Measurements from ENCODE around the gene HIP1. TPM values are rescaled to one million over a fixed set of nuclear protein-coding genes. Genes with fewer than 3 reads are reported as not detected.

HIP1 gene
- total RNA-seq, 1 donor from 2014 or later, result 65.5 TPM

DNA sequence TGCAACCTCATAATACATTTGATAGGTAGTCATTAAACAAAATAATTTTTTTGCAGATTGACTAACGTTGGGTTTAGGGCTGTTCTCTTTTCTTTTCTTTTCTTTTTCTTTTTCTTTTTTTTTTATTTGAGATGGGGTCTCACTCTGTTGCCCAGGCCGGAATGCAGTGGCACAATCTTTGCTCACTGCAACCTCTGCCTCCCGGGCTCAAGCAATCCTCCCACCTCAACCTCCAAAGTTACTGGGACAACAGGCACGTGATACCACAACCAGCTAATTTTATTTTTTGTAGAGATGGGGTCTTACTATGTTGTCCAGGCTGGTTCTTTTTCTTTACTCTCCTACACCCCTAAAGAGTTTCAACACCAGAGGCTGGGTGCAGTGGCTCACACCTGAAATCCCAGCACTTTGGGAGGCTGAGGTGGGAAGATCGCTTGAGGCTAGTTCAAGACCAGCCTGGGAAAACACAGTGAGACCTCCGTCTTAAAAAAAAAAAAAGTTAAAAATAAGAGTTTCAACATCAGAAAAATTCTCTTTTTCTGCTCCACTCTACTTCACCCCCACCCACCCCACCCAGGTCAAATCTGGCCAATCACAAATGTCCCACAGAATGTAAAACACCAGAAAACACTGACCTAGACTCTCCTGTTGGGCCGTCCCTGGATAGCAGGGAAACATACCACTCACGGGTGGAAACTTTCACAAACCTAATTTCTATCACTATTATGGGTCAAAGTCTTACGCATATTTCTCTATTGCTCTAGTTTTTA lies 3.0 kb downstream of the HIP1 start:
- DNase-seq, result no peak
- Mint-ChIP-seq H3K4me1 (ENCODE audit: low read depth, unreplicated experiment) (peaks cover 12% of the 10 kb centered on the region), H3K36me3 (ENCODE audit: unreplicated experiment) (no peaks in the 10 kb centered on the region), H3K9me3 (ENCODE audit: unreplicated experiment) (peaks cover 4% of the 10 kb centered on the region), H3K27me3 (ENCODE audit: unreplicated experiment) (peaks cover 5% of the 10 kb centered on the region), H3K27ac (ENCODE audit: unreplicated experiment) (no peak overlapping the region), H3K4me3 (ENCODE audit: unreplicated experiment) (no peak overlapping the region)
- TF ChIP-seq, protein P1, sequence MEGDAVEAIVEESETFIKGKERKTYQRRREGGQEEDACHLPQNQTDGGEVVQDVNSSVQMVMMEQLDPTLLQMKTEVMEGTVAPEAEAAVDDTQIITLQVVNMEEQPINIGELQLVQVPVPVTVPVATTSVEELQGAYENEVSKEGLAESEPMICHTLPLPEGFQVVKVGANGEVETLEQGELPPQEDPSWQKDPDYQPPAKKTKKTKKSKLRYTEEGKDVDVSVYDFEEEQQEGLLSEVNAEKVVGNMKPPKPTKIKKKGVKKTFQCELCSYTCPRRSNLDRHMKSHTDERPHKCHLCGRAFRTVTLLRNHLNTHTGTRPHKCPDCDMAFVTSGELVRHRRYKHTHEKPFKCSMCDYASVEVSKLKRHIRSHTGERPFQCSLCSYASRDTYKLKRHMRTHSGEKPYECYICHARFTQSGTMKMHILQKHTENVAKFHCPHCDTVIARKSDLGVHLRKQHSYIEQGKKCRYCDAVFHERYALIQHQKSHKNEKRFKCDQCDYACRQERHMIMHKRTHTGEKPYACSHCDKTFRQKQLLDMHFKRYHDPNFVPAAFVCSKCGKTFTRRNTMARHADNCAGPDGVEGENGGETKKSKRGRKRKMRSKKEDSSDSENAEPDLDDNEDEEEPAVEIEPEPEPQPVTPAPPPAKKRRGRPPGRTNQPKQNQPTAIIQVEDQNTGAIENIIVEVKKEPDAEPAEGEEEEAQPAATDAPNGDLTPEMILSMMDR (IDR thresholded peaks at IDR 0.05; ENCODE audit: partially characterized antibody, unreplicated experiment), result no peak

DNA sequence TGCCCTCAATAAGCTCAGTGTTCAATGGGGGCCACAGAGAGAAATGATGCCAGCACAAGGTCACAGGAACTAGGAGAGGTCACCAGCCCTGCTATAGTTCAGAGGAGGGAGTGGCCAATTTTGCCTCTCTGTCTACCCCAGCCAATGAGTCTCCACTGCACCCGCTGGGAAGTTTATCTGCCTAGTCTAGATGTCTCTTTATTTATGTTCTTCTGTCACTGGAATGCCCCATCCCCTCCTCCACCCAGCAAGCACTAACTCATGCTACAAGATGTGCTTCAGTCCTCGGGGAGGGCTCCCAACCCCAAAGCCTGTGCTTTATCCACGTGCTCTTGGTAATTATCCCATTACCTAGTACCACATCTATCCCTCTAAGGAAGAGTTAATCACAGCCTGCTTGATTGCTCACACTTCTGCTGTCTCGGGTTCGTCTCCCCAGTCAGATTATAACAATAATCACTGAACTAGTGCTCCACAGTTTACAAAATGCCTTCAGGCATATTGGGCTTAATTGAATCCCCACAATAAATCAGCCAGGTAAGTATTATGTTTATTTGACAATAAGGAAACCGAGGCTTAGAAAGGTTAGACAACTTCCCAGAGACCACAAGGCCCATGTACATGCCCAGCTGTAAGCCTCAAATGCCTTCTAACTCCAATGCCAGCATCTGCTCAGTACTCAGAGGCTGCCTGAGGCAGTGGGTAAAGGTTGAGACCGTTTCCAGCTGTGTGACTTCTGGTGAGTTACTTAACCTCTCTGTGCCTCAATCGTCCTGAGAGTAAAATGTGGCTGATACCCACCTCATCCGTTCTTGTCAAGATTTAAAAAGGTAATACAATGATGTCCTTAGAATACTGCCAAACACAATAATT lies 3.9 kb downstream of the HIP1 start:
- Mint-ChIP-seq H3K36me3 (ENCODE audit: unreplicated experiment) (no peaks in the 10 kb centered on the region), H3K4me1 (ENCODE audit: low read depth, unreplicated experiment) (peaks cover 12% of the 10 kb centered on the region), H3K27me3 (ENCODE audit: unreplicated experiment) (peaks cover 5% of the 10 kb centered on the region), H3K27ac (ENCODE audit: unreplicated experiment) (no peak overlapping the region), H3K4me3 (ENCODE audit: unreplicated experiment) (peak overlapping the region; percentile 42), H3K9me3 (ENCODE audit: unreplicated experiment) (peaks cover 4% of the 10 kb centered on the region)
- DNase-seq, result peak; percentile 28
- TF ChIP-seq, protein P1 (IDR thresholded peaks at IDR 0.05; ENCODE audit: partially characterized antibody, unreplicated experiment), result no peak

DNA sequence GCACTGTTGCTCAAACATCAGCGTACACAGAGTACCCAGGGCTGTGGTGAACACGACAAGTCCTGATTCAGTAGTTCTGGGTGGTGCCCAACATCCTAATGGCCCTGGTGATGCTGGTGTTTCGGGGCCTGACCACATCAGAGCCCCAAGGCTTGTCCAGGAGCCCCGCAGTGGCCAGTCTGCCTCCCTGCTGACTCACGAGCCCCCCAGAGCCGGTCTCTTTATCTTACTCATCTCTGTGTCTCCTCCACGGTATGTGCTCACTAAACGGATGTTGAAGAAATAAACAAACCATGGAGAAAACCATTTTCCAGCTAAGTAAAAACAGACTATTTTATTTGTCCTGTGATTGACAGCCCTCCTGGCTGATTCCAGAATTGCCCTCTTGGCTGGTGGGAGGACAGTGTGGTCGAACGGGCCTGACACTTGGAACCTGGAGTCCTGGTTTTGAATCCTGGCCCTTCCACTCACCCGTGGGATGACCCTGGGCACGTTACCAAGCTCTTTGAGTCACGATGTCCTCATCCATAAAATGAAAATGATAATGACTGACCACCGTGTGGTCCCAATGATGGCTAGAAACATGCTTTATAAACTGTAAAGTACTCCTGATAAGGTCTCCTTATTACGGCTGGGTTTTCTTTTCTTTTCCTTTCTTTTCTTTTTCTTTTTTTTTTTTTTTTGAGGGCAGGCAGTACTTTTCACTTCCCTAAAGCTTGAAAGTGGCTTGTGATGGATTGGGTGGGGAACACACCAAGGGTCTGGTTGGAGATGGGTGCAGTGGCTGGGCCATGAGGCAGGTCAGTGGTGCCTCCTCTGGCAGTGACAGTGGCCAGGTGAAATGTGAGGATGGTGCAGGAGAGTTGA lies 5.7 kb downstream of the HIP1 start:
- H3K4me3 Mint-ChIP-seq (ENCODE audit: unreplicated experiment), result no peak overlapping the region
- TF ChIP-seq, protein P1 (IDR thresholded peaks at IDR 0.05; ENCODE audit: partially characterized antibody, unreplicated experiment), result no peak
- peaks cover 3% of the 10 kb centered on the region for H3K9me3 Mint-ChIP-seq (ENCODE audit: unreplicated experiment)
- no peak overlapping the region for H3K27ac Mint-ChIP-seq (ENCODE audit: unreplicated experiment)
- DNase-seq, result no peak
- peaks cover 7% of the 10 kb centered on the region for H3K27me3 Mint-ChIP-seq (ENCODE audit: unreplicated experiment)
- H3K36me3 Mint-ChIP-seq (ENCODE audit: unreplicated experiment), result no peaks in the 10 kb centered on the region
- H3K4me1 Mint-ChIP-seq (ENCODE audit: low read depth, unreplicated experiment), result peaks cover 12% of the 10 kb centered on the region

DNA sequence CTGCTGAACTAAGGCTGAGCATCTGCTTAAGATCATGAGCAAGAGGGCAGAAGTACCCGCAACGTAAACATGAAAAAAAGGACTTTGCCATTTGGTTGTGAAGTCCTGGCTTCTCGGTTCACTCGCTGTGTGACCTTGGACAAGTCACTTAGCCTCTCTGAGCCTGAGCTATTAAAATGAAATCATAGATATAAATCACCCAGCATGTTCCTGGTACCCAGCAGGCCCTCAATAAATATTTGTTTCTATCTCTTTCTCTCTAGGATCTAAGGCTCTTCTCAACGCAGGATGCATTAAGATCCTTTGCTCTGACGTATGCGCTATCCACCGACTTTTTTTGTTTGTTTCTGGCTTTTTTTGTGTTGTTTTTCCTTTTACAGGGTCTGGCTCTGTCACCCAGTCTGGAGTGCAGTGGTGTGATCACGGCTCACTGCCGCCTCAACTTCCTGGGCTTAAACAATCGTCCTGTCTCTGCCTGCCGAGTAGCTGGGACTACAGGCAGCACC lies 6.7 kb downstream of the HIP1 start:
- peaks cover 7% of the 10 kb centered on the region for H3K27me3 Mint-ChIP-seq (ENCODE audit: unreplicated experiment)
- no peak for DNase-seq
- no peak overlapping the region for H3K27ac Mint-ChIP-seq (ENCODE audit: unreplicated experiment)
- H3K9me3 Mint-ChIP-seq (ENCODE audit: unreplicated experiment), result no peaks in the 10 kb centered on the region
- peaks cover 7% of the 10 kb centered on the region for H3K4me1 Mint-ChIP-seq (ENCODE audit: low read depth, unreplicated experiment)
- H3K36me3 Mint-ChIP-seq (ENCODE audit: unreplicated experiment), result no peaks in the 10 kb centered on the region
- TF ChIP-seq, protein P1 (IDR thresholded peaks at IDR 0.05; ENCODE audit: partially characterized antibody, unreplicated experiment), result no peak
- no peak overlapping the region for H3K4me3 Mint-ChIP-seq (ENCODE audit: unreplicated experiment)

Measured in glutamatergic neuron (in vitro differentiated cells).